ENCODE measurements around the gene CTRB1.

DNA sequence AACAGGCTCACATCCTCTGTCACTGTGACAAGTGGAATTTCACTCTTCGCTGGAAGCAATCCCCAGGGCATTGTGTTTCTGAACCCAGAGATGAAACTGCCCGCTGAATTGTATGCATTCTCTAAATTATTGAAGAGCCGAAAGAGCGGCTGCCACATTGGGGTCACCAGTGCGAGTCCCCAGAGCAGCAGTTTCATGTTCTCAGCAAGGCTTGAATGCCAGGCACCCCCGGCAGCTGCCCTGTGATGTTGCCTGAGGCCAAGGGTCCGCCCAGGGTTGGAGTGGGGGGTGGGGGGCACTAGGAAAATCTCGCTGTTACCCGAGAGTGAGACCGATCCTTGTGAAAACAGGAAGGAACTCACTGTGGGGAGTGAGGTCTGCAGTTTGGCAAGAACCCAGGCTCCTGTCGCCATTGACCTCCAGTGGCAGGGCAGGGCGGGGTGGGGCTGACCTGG lies 53.3 kb downstream of the CTRB1 start:
- TF ChIP-seq SUZ12 (IDR thresholded peaks at IDR 0.05): no peak
- TF ChIP-seq FOXM1 (IDR thresholded peaks at IDR 0.05; ENCODE audit: borderline replicate concordance): no peak
- no peak for TF ChIP-seq ZNF384 (IDR thresholded peaks at IDR 0.05)
- TF ChIP-seq, protein P1, sequence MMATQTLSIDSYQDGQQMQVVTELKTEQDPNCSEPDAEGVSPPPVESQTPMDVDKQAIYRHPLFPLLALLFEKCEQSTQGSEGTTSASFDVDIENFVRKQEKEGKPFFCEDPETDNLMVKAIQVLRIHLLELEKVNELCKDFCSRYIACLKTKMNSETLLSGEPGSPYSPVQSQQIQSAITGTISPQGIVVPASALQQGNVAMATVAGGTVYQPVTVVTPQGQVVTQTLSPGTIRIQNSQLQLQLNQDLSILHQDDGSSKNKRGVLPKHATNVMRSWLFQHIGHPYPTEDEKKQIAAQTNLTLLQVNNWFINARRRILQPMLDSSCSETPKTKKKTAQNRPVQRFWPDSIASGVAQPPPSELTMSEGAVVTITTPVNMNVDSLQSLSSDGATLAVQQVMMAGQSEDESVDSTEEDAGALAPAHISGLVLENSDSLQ (IDR thresholded peaks at IDR 0.05): no peak
- TF ChIP-seq FOXK2 (IDR thresholded peaks at IDR 0.05): no peak
- no peak for TF ChIP-seq SP1 (IDR thresholded peaks at IDR 0.05)

All from HEK293T (cell line).